Activated CD4-positive, alpha-beta T cell treated with anti-CD3 and anti-CD28 coated beads, Interleukin-2, amount 50 U/mL, for 48 hours (primary cell): Measurements from ENCODE around the gene TNK2.
"Not testable (repeated sequence)": the region's sequence is repeated elsewhere in the genome, so short reads cannot be mapped to it uniquely, and the experiment has no call there.

Source experiments
- DNase-seq, 2 experiments: peaks; one replicate each; pipeline ENCODE4 v3.0.0-alpha.2; 2020

TNK2 gene

DNA sequence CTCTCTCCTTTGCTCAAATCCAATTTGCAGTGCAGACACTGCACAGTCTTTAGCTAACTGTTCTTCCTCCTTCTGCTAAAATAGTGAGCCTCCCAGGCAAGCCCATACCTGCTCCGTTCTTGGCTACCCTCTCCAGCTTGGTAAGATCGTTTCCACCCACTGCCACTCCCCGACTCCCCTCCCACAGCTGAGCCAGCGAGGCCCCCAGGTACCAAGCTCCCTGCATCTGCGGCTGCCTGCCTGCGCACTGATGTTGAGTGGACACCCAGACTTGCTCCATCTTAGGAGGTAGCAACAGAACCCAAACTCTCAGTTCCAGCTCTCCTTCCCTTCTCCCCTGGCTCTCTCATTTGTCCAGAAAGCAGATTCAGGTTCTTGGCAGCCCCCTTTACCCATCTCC is 7.9 kb upstream of the TNK2 start:
- no peak for DNase-seq

GRCh38 chr3:195914648-195915473 is 6.5 kb upstream of the TNK2 start:
- DNase-seq, result peak; percentile 98

DNA sequence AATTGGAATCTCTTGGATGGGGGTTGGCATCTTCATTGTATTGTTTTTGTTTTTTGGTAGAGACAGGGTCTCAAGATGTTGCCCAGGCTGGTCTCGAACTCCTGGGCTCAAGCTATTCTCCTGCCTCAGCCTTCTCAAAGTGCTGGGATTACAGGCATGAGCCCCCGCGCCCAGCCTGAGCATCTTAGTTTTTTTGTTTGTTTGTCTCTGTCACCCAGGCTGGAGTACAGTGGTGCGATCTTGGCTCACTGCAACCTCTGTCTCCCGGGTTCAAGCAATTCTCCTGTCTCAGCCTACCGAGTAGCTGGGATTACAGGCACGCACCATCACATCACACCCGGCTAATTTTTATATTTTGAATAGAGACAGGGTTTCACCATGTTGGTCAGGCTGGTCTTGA is 5.8 kb upstream of the TNK2 start:
- DNase-seq, result not testable (repeated sequence)

GRCh38 chr3:195913382-195913781 is 5.0 kb upstream of the TNK2 start:
- DNase-seq, result no peak

DNA sequence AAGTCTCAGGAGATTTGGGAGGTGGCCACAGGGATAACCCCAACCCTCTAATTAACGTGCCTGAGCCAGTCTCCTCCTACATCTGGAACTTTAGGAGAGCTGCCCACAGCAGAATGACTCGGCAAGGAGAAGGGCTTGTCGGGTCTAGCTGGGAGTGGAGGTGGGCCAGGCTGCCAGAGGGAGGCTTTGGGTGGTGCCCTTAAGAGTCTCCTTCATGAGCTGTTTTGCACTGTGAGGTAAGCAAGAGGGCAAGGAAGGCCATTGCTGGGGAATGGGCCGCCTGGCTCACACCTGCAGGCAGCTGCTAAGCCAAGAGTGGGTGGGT is 3.6 kb upstream of the TNK2 start:
- DNase-seq, result no peak

DNA sequence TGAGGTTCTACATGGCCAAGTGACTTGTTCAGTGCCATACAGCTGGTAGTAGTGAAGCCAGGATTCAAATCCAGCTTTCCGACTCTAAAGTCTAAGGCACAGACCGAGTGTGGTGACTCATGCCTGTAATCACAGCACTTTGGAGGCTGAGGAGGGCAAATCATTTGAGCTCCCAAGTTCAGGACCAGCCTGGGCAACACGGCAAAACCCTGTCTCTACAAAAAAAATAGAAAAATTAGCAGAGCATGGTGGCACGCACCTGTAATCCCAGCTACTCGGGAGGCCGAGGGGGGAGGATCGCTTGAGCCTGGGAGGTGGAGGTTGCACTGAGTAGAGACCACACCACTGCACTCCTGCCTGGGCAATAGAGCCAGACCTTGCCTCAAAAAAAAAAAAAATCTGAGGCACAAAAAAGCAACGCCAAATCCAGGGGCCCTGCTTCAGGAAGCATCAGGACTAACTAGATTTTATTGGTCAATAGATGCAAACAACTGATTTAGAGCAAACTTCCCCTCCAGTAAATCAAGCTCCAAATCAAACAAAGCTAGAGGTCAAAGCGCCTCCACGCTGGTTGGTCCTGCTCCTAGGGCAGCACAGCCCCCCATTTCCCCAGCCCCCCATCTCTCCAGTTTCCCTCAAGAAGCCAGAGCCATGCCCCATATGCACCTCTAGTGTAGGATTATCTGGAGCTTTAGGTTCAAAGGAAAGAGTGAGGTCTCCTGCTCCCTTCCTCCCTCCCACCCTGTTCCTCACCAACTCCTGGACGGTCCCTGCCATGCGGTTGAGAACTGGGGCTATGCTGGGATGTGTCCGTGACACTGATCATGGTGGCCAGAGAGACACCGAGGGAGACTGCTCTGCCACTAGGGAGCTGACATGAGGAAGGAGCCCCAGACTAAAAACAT is 2.9 kb upstream of the TNK2 start:
- DNase-seq, result no peak

DNA sequence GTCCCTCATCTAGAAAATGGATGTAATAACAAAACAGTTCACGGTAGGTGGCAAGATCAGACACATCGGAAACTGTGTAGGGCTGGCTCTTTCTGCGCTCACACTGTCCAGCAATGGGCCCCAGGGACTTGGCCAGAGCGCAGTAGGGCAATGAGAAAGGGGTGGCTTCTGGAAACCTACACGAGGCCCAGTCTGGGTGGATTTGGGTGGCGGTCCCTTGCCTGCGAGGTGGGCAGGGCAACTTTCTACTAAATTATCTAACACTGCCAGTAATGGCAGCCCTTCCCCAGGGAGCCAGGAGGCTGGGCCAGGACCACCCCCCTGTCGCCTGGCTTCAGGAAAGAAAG is 2.1 kb upstream of the TNK2 start:
- no peak for DNase-seq

DNA sequence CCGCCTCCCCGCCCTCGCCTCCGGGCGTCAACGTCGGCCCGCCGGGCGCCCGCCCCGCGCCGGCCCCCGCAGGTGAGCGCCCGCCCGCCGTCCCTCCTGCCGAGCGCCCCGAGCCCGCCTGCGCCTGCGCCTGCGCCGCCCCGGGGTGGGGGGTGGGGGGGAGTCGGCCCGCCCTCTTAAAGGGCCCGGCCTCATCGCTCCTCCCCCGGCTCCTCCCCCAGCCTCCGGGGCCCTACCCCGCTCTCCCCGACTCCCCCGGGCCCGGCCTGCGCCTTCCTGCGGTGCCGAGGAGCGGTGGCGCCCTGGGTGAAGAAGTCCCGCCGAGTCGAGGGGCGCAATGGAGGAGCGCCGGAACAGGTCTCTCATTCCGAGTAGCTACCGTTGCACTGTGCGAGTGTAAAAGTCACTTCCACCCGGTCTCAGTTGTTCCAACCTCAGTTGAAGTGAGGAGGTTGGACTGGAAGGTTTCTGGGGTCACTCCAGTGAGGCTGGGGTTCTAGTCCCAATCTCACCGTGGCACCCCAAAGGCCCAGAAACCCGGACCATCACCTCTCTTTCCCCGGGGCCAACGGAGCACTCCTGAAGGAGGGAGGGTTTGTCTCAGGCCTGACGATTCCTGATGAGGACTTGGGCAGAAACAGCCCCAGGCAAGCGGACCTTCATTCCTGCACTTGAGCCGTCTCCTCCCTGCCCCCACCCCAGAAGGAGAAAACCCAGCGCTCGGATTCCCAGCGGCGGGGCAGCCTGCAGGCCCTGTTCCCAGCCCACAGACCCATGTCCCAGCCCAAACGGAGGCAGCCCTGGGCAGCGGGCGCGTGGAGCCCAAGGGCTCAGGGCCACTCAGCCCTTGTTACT is 1.5 kb upstream of the TNK2 start:
- DNase-seq, result peak; percentile 91

- peak; percentile 43 to 44 for DNase-seq
Measured at GRCh38 chr3:195908694-195909581, 587 bp upstream of the TNK2 start.

GRCh38 chr3:195907684-195907933 is 742 bp downstream of the TNK2 start:
- peak in 1 of 2 experiments; percentile 39 for DNase-seq

GRCh38 chr3:195906865-195907683 is 1.3 kb downstream of the TNK2 start:
- peak; percentile 69 to 75 for DNase-seq

DNA sequence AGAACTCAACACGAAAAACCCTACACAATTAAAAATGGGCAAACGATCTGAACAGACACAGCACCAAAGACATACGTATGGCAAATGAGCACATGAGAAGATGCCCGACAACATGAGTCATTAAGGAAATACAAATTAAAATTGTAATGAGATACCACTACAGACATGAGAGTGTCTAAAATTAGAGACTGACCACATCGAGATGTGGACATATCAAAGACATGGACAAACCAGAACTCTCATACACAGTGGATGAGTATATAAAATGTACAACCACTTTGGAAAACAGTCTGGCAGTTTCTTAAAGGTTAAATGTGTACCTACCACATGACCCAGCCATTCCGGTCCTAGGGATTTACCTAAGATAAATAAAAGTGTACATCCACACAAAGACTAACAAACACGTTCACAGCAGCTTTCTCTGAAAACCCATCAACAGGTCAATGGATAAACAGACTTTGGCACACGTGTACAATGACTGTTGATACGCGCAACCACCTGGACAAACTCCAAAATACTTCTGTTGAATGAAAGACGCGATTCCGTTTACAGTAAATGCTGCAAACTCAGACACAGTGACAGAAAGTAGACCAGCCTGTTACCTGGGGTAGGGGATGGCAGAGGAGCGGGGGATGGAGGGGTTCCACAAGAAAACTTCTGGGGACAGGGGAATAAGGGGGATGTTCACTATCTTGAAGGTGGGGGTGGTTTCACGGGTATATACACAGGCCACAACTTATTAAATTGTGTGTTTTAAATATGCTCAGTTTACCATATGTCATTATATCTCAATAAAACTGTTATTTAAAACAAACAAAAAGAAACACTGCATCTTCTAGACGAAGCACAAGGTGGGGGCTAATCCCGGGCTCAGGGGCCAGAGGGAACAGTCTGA is 2.1 kb downstream of the TNK2 start:
- DNase-seq, result no peak

- DNase-seq, result no peak
Measured at GRCh38 chr3:195904368-195904767, 4.0 kb downstream of the TNK2 start.

- no peak for DNase-seq
Measured at GRCh38 chr3:195903950-195904290, 4.4 kb downstream of the TNK2 start.

- DNase-seq, result not testable (repeated sequence)
Measured at GRCh38 chr3:195902634-195903033, 5.7 kb downstream of the TNK2 start.

- not testable (repeated sequence) for DNase-seq
Measured at GRCh38 chr3:195901836-195902585, 6.3 kb downstream of the TNK2 start.

DNA sequence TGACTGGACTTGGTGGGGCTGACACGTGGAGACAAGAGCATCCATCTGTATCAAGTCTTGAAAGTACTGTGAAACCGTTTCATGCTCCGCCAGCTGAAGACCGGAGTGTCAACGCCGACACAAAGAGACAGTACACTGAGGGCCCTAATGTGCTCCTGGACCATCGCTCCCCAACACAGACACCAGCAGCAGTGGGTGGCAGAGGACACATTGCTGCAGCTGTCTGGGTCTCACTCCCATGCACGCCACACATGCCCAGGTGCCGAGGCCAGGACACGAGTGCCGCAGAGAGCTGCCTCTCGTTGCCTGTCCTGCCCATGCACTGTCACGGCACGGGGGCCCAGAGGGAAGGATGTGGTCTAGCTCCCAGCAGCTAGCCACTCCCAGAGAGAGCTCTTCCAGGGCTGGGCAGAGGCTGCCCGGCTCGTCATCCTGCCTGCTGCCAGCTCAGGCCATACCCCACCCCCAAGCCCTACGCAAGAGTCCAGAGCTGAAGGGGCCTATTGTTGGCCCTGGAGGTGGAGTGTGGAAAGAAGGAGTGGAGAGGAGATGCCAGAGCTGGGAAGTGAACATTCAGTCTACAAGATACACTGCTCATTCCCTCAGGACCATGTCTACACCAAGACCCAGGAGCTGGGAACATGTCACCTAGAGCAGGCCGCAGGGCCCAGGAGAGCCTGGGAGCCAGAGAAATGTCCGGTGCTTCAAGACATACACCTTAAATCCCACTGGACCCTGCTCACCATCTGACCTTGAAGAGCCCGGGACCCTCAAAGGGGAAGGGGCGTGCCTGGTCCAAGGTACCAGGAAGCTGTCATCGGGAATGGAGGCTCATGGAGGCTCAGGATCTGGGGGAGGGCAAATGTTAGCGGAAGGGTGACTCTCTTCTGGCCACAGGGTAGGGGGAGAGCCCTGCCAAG is 7.7 kb downstream of the TNK2 start:
- DNase-seq, result peak; percentile 59 to 66

DNA sequence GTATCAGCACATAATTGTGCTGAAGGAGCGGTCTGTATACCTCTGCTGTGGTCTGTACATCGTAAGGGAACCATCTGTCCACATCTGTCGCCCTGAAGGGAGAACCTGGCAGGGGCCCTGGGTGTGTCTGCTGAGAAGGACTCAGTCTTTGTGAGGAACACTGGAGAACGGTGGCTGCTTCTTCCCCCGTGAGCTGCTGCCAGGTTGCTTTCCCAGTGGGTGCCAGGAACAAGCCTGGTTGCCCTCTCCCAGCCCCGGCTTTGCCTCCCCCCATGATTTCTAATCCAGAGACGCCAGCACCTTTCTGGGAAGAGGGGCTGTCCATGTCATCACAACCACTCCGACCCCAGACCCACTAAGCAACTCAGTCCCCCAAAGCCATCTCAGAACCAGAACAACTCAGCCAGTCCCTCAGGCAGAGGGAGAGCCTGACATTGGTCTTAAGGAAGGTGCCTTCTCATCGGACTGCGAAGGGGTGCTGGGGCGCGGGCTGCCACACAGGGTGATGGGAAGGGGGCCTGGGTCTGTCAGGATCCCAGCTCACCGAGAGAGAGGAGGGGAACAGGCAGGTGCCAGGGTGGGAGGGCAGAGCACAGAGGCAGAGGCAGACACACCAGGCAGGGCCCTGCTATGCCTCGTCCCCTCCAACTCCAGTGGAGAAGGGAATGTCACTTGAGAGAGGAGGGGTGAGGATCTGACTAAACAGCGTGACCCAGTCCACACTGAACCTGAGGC is 8.5 kb downstream of the TNK2 start:
- no peak for DNase-seq
